GM19395 (cell line): Measurements from ENCODE around the gene FOXN3.

Source experiments
- ATAC-seq: cut with Tn5 transposase; IDR thresholded peaks from one replicate; pipeline ENCODE4 v1.9.1; 2021; ENCODE audit warnings: mild to moderate bottlenecking, moderate library complexity; ENCODE audit not compliant: unreplicated experiment

FOXN3 gene

GRCh38 chr14:89240414-89240813, 176.6 kb downstream of the FOXN3 start:
- ATAC-seq, result no peak

GRCh38 chr14:89239023-89239422, 178.0 kb downstream of the FOXN3 start:
- no peak for ATAC-seq

GRCh38 chr14:89237921-89238529, 179.0 kb downstream of the FOXN3 start:
- no peak for ATAC-seq

GRCh38 chr14:89236851-89237250, 180.2 kb downstream of the FOXN3 start:
- ATAC-seq, result no peak

GRCh38 chr14:89233184-89233583, 183.8 kb downstream of the FOXN3 start:
- no peak for ATAC-seq

GRCh38 chr14:89232265-89233070, 184.6 kb downstream of the FOXN3 start:
- ATAC-seq, result no peak

GRCh38 chr14:89231426-89232113, 185.5 kb downstream of the FOXN3 start:
- no peak for ATAC-seq

GRCh38 chr14:89228921-89229639, 188.0 kb downstream of the FOXN3 start:
- no peak for ATAC-seq

GRCh38 chr14:89227496-89227836, 189.6 kb downstream of the FOXN3 start:
- no peak for ATAC-seq

GRCh38 chr14:89226801-89227495, 190.1 kb downstream of the FOXN3 start:
- no peak for ATAC-seq

- no peak for ATAC-seq
These were observed 191.4 kb downstream of the FOXN3 start for GRCh38 chr14:89225607-89226006.

GRCh38 chr14:89221109-89221810, 195.8 kb downstream of the FOXN3 start:
- no peak for ATAC-seq

- no peak for ATAC-seq
These were observed 198.0 kb downstream of the FOXN3 start for GRCh38 chr14:89219051-89219450.

GRCh38 chr14:89217891-89218290, 199.1 kb downstream of the FOXN3 start:
- no peak for ATAC-seq

GRCh38 chr14:89215531-89215930, 201.5 kb downstream of the FOXN3 start:
- ATAC-seq, result no peak

- ATAC-seq, result no peak
These were observed 201.9 kb downstream of the FOXN3 start for GRCh38 chr14:89215114-89215513.

GRCh38 chr14:89214221-89214965, 202.6 kb downstream of the FOXN3 start:
- no peak for ATAC-seq

GRCh38 chr14:89212386-89213235, 204.4 kb downstream of the FOXN3 start:
- ATAC-seq, result no peak

- ATAC-seq, result no peak
These were observed 207.5 kb downstream of the FOXN3 start for GRCh38 chr14:89209558-89209957.
